Aorta (tissue), 5 donors: ENCODE results near the gene CLEC2D. TPM values are rescaled to one million over a fixed set of nuclear protein-coding genes. Genes with fewer than 3 reads are reported as not detected.

ENCODE experiments used
- ATAC-seq: fragments of 200-7000 bp; cut with Tn5 transposase; one replicate; pipeline ENCODE4 v1.9.1; 2022; ENCODE audit warnings: moderate library complexity; ENCODE audit not compliant: low FRiP score
- DNase-seq, 2 donors: peaks; one replicate each; pipeline ENCODE4 v3.0.0-alpha.2; 2020
- H3K27ac ChIP-seq, 2 donors: one replicate each; pipeline ENCODE4 v1.5.1; 2013; ENCODE audit warnings: low read length in 2 of 2, mild to moderate bottlenecking in 2 of 2, moderate library complexity in 2 of 2, control low read depth in 1 of 2, inconsistent platforms in 1 of 2, low read depth in 1 of 2
- H3K27me3 ChIP-seq, 2 donors: one replicate each; pipeline ENCODE4 v1.6.1; 2013; ENCODE audit warnings: control low read depth in 1 of 2, low read length in 1 of 2, mild to moderate bottlenecking in 1 of 2, moderate library complexity in 1 of 2; ENCODE audit not compliant: insufficient read depth in 2 of 2, control insufficient read depth in 1 of 2
- H3K36me3 ChIP-seq, 2 donors: one replicate each; pipeline ENCODE4 v1.6.1; 2013; ENCODE audit warnings: control low read depth in 1 of 2, low read length in 1 of 2, mild to moderate bottlenecking in 1 of 2; ENCODE audit not compliant: insufficient read depth in 2 of 2, control insufficient read depth in 1 of 2
- H3K4me1 ChIP-seq, 2 donors: one replicate each; pipeline ENCODE4 v1.6.1; 2013; ENCODE audit warnings: low read length in 2 of 2, control low read depth in 1 of 2, mild to moderate bottlenecking in 1 of 2, moderate library complexity in 1 of 2; ENCODE audit not compliant: insufficient read depth in 2 of 2, control insufficient read depth in 1 of 2
- H3K4me3 ChIP-seq, 2 donors: one replicate each; pipeline ENCODE4 v1.5.1; 2013; ENCODE audit warnings: low read length in 2 of 2, control low read depth in 1 of 2, mild to moderate bottlenecking in 1 of 2
- H3K9me3 ChIP-seq: one replicate; pipeline ENCODE4 v1.6.1; 2013; ENCODE audit warnings: mild to moderate bottlenecking, low read length; ENCODE audit not compliant: control insufficient read depth
- WGBS, 2 donors: extraction: QIAGEN DNeasy Blood & Tissue Kit; methylation state at CpG; one replicate each; pipeline ENCODE4 v1.1.7; 2013; 5-methylcytosine and 5-hydroxymethylcytosine counted together
- intact Hi-C, 2 donors: fragments of 100-400 bp; cut with DNase I; formaldehyde crosslinking; loops; one replicate each; pipeline versions ENCODE4 v1.14.2 to v1.15.0; 2022
- polyA plus RNA-seq, 2 donors: library from polyadenylated mRNA; stranded (reverse); fragments of 200-250 nt; gene quantifications; one replicate each; pipeline ENCODE4 v1.2.3, GENCODE V29; 2013
- total RNA-seq, 2 donors: library from RNA; stranded (reverse); fragmentation: NEBNext Ultra II Directional; extraction: Animal tissue kit (Norgen Biotek cat#: 25700); gene quantifications; one replicate each; pipeline ENCODE4 v1.2.1, GENCODE V29; 2021
- donor health status: healthy with polysubstance abuse.
- donor health status: Bipolar disorder and iron deficiency.
- donor health status: DM: no; HTN: no; CAD: no.
- donor health status: DM: no; HTN: no; CAD: no.
- donor health status: DM: yes; HTN: yes; CAD: no.

The CLEC2D gene
- total and polyA plus RNA-seq, 4 donors: 0.25 to 36.5 (median 9.5) TPM

DNA sequence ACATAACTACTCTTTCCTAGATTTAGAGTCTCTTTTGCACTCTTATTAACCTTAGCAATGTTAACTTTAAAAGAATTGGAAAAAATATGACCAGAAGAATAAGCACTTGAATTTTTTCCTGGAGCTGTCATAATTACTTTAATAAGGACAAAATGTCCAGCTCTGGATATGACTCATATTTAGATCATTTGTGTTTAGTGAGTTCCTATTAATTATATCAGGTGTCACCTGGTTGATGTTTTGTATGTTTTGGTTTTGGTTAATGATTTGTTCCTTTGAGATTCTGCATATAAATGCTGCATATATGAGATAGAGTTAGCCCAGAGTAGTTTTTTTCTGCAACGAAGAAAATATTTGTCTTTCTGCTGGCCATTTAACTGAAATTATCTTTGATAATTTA, 58.3 kb downstream of the CLEC2D start:
- H3K4me3 ChIP-seq: no peak overlapping the region
- 70 to 81% methylated on average over 1 of the region's 1 CpG for WGBS, 2 donors
- DNase-seq (no peak), ATAC-seq (no peak)
- no peaks in the 10 kb centered on the region for H3K9me3 ChIP-seq
- H3K27ac ChIP-seq: no peak overlapping the region
- H3K36me3 ChIP-seq: no peaks in the 10 kb centered on the region
- no peaks in the 10 kb centered on the region for H3K4me1 ChIP-seq
- H3K27me3 ChIP-seq: no peaks in the 10 kb centered on the region
- intact Hi-C loops: no loop called here

DNA sequence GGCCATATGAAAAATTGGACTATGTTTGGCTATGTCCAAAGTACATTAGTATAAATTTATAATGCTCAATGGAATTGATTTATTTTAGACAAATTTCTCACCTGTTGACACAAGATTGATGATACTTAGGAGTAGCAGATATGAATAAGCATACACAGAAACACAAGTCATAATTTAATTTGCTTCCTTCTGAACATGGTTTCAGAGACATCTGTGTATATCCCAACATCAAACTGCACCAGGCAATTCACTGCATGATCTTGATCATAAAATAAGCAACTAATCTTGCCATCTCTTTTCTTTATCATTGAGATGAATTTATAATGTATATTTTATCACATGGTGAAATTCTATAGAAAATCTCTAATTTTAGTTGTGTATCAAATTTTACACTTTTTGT, 59.6 kb downstream of the CLEC2D start:
- no peaks in the 10 kb centered on the region for H3K4me1 ChIP-seq
- no peaks in the 10 kb centered on the region for H3K27me3 ChIP-seq
- ATAC-seq: no peak
- intact Hi-C loops: no loop called here
- DNase-seq: no peak
- H3K36me3 ChIP-seq: no peaks in the 10 kb centered on the region
- H3K4me3 ChIP-seq: no peak overlapping the region
- no peak overlapping the region for H3K27ac ChIP-seq
- H3K9me3 ChIP-seq: no peaks in the 10 kb centered on the region

DNA sequence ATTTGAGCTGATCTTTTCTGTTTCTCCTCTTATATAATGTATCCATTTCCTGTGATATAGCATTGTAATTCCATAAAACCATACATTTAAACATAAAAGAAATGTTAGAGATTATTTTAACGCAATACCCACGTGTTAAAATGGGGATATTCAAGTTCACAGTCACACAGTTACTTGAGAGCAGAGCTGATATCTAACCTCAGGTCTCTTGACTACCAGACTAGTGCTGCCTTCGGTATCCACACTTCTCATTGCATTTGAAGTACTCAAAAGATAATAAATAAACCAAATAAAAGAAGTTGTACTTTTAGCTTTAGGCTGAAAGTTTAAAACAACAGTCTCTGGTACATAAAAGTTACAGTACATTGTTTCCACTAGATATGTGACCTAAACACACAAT, 60.5 kb downstream of the CLEC2D start:
- DNase-seq (no peak), ATAC-seq (no peak)
- Histone ChIP-seq H3K4me3 (no peak overlapping the region), H3K4me1 (no peaks in the 10 kb centered on the region), H3K9me3 (no peaks in the 10 kb centered on the region), H3K36me3 (no peaks in the 10 kb centered on the region), H3K27me3 (no peaks in the 10 kb centered on the region), H3K27ac (no peak overlapping the region)
- intact Hi-C loops: no loop called here
- 37 to 47% methylated on average over 3 of the region's 3 CpGs for WGBS, 2 donors

DNA sequence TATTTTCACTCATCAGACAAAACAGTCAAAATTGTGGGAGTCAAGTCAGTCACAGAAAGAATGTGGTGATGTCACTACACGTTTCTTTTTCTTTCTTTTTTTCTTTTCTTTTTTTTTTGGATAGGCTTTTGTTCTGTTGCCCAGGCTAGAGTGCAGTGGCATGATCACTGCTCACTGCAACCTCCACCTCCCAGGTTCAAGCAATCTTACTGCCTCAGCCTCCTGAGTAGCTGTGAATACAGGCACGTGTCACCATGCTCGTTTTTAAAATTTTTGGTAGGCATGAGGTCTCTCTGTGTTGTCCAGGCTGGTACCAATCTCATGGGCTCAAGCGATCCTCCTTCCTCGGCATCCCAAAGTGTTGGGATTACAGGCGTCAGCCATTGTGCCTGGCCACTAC, 61.1 kb downstream of the CLEC2D start:
- intact Hi-C loops: no loop called here
- 68 to 71% methylated on average over 6 of the region's 6 CpGs for WGBS, 2 donors
- DNase-seq: no peak
- Histone ChIP-seq H3K36me3 (no peaks in the 10 kb centered on the region), H3K27ac (no peak overlapping the region), H3K4me3 (no peak overlapping the region), H3K4me1 (no peaks in the 10 kb centered on the region), H3K9me3 (no peaks in the 10 kb centered on the region), H3K27me3 (no peaks in the 10 kb centered on the region)
- ATAC-seq: no peak

DNA sequence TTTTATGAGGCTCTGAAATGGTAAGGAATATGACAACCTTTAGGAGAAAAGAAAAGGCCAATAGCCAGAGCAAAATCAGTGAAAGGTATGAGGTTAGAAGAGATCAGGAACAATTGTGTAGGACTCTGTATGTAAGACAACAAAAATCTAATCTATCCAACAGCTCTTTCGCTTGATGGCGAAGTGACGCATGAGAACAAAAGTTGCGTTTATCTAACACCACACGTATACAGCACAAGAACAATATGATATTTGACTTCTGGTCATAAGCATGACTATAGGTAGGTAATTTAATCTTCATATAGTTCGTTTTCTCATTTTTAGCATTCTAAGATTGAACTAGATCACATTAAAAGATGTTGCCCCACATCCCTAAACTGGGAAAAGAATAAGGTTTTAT, 61.9 kb downstream of the CLEC2D start:
- no peak for ATAC-seq
- no peaks in the 10 kb centered on the region for H3K36me3 ChIP-seq
- H3K9me3 ChIP-seq: no peaks in the 10 kb centered on the region
- no peaks in the 10 kb centered on the region for H3K27me3 ChIP-seq
- intact Hi-C loops: no loop called here
- 67 to 68% methylated on average over 6 of the region's 6 CpGs for WGBS, 2 donors
- DNase-seq: no peak
- no peaks in the 10 kb centered on the region for H3K4me1 ChIP-seq
- no peak overlapping the region for H3K4me3 ChIP-seq
- H3K27ac ChIP-seq: no peak overlapping the region

DNA sequence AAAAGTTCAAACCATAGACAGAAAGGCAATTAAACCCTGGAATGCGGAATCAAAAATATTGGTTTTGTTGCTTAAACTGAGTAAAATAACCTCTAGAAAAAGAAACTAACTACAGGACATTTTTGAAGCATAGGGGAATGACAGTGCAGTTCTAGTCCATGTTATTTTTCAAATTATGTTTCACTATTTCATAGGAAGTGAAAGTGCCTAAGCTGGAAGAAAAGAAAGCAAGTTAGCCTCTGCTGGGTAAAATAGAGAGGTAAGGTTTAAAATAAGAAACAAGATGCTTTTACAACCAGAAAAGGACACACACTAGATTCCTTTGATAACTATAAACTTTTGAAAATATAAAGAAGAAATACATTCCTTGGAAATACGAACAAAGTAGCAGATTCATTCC, 62.3 kb downstream of the CLEC2D start:
- no peak overlapping the region for H3K27ac ChIP-seq
- no peak for ATAC-seq
- H3K4me3 ChIP-seq: no peak overlapping the region
- 64 to 75% methylated on average over 2 of the region's 2 CpGs for WGBS, 2 donors
- DNase-seq: no peak
- no peaks in the 10 kb centered on the region for H3K9me3 ChIP-seq
- H3K36me3 ChIP-seq: no peaks in the 10 kb centered on the region
- intact Hi-C loops: no loop called here
- H3K27me3 ChIP-seq: no peaks in the 10 kb centered on the region
- H3K4me1 ChIP-seq: no peaks in the 10 kb centered on the region

DNA sequence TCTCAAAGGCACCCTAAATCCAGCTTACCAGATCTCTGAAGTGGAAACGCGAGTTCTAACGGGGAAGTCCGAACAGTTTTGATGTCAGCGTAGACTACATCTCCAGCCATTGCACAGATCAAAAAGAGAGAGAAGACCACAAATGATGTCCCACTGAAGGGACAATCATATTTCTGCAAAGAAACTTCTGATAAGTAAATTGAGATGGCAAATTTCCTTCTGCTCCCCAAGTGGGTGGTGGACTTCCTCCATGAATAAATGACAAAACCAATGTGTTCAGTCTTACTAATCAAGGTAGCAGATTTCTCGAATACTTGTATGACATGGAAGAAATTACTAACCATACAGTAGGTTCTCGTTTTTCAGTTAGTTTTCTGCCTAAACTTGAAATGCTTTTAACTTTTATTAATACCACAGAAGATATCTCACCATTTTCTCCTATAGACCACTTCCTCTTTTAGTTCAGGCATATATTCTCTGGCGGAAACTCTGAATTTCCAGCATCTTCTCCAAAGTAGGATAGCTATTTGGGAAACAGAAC, 63.5 kb downstream of the CLEC2D start, which contains the start of gene CLECL1:
Gene CLECL1, minus strand, starts transcription at position 177 of the 541 bp plus-strand sequence.
- no peak for ATAC-seq
- H3K9me3 ChIP-seq: no peaks in the 10 kb centered on the region
- H3K27me3 ChIP-seq: no peaks in the 10 kb centered on the region
- DNase-seq: no peak
- H3K4me3 ChIP-seq: no peak within 1 kb of the TSS
- H3K27ac ChIP-seq: no peak within 1 kb of the TSS
- intact Hi-C loops: no loop called here
- no peaks in the 10 kb centered on the region for H3K4me1 ChIP-seq
- WGBS, 2 donors: 75 to 86% methylated on average over 8 of the region's 8 CpGs
- H3K36me3 ChIP-seq: no peaks in the 10 kb centered on the region

DNA sequence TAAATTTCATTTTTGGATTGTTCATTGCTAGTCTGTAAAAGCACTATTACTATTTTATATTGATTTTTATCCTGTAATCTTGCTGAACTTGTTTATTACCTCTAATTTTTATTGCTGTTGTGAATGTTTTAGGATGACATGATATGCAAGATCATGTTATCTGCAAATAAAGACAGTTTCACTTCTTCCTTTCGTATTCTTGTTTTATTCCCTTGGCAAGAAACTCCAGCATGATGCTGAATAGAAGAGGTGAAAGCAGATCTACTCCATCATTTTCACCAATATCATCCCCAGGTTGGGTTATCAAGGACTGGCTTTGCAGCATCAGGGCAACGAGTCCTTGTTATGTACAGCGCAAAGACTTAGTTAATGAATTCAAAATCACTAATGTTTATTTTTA, 66.1 kb downstream of the CLEC2D start:
- H3K36me3 ChIP-seq: no peaks in the 10 kb centered on the region
- no peak overlapping the region for H3K4me3 ChIP-seq
- no peaks in the 10 kb centered on the region for H3K4me1 ChIP-seq
- H3K27me3 ChIP-seq: no peaks in the 10 kb centered on the region
- no peak overlapping the region for H3K27ac ChIP-seq
- WGBS, 2 donors: 89 to 90% methylated on average over 3 of the region's 3 CpGs
- ATAC-seq (no peak), DNase-seq (no peak)
- intact Hi-C loops: no loop called here
- H3K9me3 ChIP-seq: no peaks in the 10 kb centered on the region

DNA sequence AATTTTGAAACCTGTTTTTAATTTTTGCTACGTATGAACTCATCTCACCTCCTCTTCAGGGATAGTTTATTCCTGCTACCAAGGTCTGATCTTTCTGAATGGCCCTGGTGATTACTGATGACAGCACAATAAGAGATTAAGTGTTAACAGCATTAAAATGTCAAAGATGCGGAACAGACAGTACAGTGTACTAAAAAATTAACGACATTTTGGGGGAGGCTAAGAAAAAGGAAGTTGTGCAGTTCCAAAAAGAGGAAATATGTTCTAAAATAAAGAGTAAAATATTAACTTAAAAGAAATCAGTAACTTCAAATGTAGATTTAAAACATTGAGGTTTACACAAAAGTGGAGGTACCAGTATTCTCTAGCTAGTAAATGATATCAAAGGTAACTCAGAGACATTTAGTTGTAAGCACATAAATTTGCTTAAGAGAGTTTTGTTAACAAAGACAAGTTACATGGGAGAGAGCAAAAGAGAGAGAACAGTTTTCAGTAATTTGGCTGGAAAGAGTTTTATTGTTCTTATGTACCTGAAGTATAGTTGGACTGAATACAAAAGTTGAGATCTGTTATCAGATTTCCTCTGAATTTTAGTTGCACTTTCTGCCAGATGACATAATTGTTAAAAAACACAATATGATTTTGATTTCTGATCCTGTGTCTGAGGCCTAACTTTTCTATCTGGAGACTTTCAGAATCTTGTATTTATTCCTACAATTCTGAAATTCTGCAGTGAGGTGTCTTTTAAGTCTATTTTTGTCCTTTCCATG, 67.6 kb downstream of the CLEC2D start:
- no peaks in the 10 kb centered on the region for H3K9me3 ChIP-seq
- no peaks in the 10 kb centered on the region for H3K36me3 ChIP-seq
- no peak overlapping the region for H3K4me3 ChIP-seq
- intact Hi-C loops: no loop called here
- WGBS, 2 donors: 42 to 62% methylated on average over 3 of the region's 3 CpGs
- no peak for DNase-seq
- H3K4me1 ChIP-seq: no peaks in the 10 kb centered on the region
- ATAC-seq: no peak
- no peak overlapping the region for H3K27ac ChIP-seq
- no peaks in the 10 kb centered on the region for H3K27me3 ChIP-seq
